ENCODE results near the gene C17orf107. TPM values are rescaled to one million over a fixed set of nuclear protein-coding genes. Genes with fewer than 3 reads are reported as not detected.

C17orf107 gene
- total RNA-seq, 1 experiment from 2014 or later: 2.1 TPM

- no peak for TF ChIP-seq CTCF (IDR thresholded peaks at IDR 0.05; ENCODE audit: unreplicated experiment)
- Mint-ChIP-seq H3K36me3 (ENCODE audit: insufficient read depth, unreplicated experiment) (peaks cover 56% of the 10 kb centered on the region), H3K27ac (ENCODE audit: unreplicated experiment) (no peak overlapping the region), H3K9me3 (ENCODE audit: low read depth, unreplicated experiment) (no peaks in the 10 kb centered on the region), H3K4me3 (ENCODE audit: low read depth, unreplicated experiment) (peak overlapping the region; percentile 91), H3K27me3 (ENCODE audit: unreplicated experiment) (no peaks in the 10 kb centered on the region), H3K4me1 (ENCODE audit: low read depth, unreplicated experiment) (peaks cover 27% of the 10 kb centered on the region)
- BruUV-seq (replicated peaks): no TSS peak
- CTCF ChIA-PET: no interaction called here
- intact Hi-C loops (cut with micrococcal nuclease; ENCODE audit: unreplicated experiment): no loop called here
- no peak for DNase-seq
These were observed 38.7 kb downstream of the C17orf107 start for GRCh38 chr17:4938069-4938491.

- no peak for TF ChIP-seq CTCF (IDR thresholded peaks at IDR 0.05; ENCODE audit: unreplicated experiment)
- intact Hi-C loops (cut with micrococcal nuclease; ENCODE audit: unreplicated experiment): no loop called here
- Mint-ChIP-seq H3K9me3 (ENCODE audit: low read depth, unreplicated experiment) (no peaks in the 10 kb centered on the region), H3K4me1 (ENCODE audit: low read depth, unreplicated experiment) (peaks cover 24% of the 10 kb centered on the region), H3K36me3 (ENCODE audit: insufficient read depth, unreplicated experiment) (peaks cover 55% of the 10 kb centered on the region), H3K27ac (ENCODE audit: unreplicated experiment) (no peak overlapping the region), H3K4me3 (ENCODE audit: low read depth, unreplicated experiment) (peak overlapping the region; percentile 91), H3K27me3 (ENCODE audit: unreplicated experiment) (no peaks in the 10 kb centered on the region)
- BruUV-seq (replicated peaks): TSS peak; percentile 9
- no peak for DNase-seq
- CTCF ChIA-PET: interaction anchor here (1.6 kb wide), 2 partner anchors 28 to 30 kb away, joined by 7 to 10 read pairs; partner anchors contain the start of gene SPAG7
These were observed 39.6 kb downstream of the C17orf107 start for GRCh38 chr17:4938688-4939545.

DNA sequence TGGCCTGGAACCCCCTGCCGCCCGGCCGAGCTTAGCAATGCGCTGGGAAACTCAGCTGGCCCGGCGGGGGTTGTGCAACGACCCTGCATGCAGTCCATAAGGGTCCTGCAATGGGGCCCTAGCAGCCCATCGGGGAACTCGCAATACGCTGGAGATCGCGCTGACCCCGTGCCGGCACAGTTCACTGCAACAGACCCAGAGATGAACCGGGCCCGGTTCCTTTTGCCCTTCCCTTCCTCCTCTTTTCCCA lies 40.1 kb downstream of the C17orf107 start:
- no peak overlapping the region for H3K27ac Mint-ChIP-seq (ENCODE audit: unreplicated experiment)
- BruUV-seq (replicated peaks): no TSS peak
- DNase-seq: peak; percentile 3
- peaks cover 19% of the 10 kb centered on the region for H3K4me1 Mint-ChIP-seq (ENCODE audit: low read depth, unreplicated experiment)
- no peak for TF ChIP-seq CTCF (IDR thresholded peaks at IDR 0.05; ENCODE audit: unreplicated experiment)
- peaks cover 53% of the 10 kb centered on the region for H3K36me3 Mint-ChIP-seq (ENCODE audit: insufficient read depth, unreplicated experiment)
- CTCF ChIA-PET: interaction anchor here (1.6 kb wide), 2 partner anchors 28 to 30 kb away, joined by 7 to 10 read pairs; partner anchors contain the start of gene SPAG7
- H3K27me3 Mint-ChIP-seq (ENCODE audit: unreplicated experiment): no peaks in the 10 kb centered on the region
- intact Hi-C loops (cut with micrococcal nuclease; ENCODE audit: unreplicated experiment): no loop called here
- no peaks in the 10 kb centered on the region for H3K9me3 Mint-ChIP-seq (ENCODE audit: low read depth, unreplicated experiment)
- peak overlapping the region; percentile 91 for H3K4me3 Mint-ChIP-seq (ENCODE audit: low read depth, unreplicated experiment)

GRCh38 chr17:4939796-4940554 lies 40.6 kb downstream of the C17orf107 start, which contains the start of the genes RNF167 and SLC25A11:
RNF167 (plus strand) TSS chr17:4940268; CDS start chr17:4940910, 642 bp downstream.
SLC25A11 (minus strand) TSS chr17:4940046; CDS start chr17:4939910, 136 bp downstream.
- CTCF ChIA-PET: interaction anchor here (1.6 kb wide), 2 partner anchors 27 to 31 kb away, joined by 7 to 10 read pairs; partner anchors contain the start of gene SPAG7
- Mint-ChIP-seq H3K9me3 (ENCODE audit: low read depth, unreplicated experiment) (no peaks in the 10 kb centered on the region), H3K4me3 (ENCODE audit: low read depth, unreplicated experiment) (peak within 1 kb of the TSS; percentile 91), H3K27ac (ENCODE audit: unreplicated experiment) (peak within 1 kb of the TSS; percentile 98), H3K27me3 (ENCODE audit: unreplicated experiment) (no peaks in the 10 kb centered on the region), H3K4me1 (ENCODE audit: low read depth, unreplicated experiment) (peaks cover 22% of the 10 kb centered on the region), H3K36me3 (ENCODE audit: insufficient read depth, unreplicated experiment) (peaks cover 57% of the 10 kb centered on the region)
- no peak for TF ChIP-seq CTCF (IDR thresholded peaks at IDR 0.05; ENCODE audit: unreplicated experiment)
- DNase-seq: peak; percentile 91
- BruUV-seq (replicated peaks): no TSS peak
- intact Hi-C loops (cut with micrococcal nuclease; ENCODE audit: unreplicated experiment): no loop called here
